ENCODE results near the gene INSIG2.

DNA sequence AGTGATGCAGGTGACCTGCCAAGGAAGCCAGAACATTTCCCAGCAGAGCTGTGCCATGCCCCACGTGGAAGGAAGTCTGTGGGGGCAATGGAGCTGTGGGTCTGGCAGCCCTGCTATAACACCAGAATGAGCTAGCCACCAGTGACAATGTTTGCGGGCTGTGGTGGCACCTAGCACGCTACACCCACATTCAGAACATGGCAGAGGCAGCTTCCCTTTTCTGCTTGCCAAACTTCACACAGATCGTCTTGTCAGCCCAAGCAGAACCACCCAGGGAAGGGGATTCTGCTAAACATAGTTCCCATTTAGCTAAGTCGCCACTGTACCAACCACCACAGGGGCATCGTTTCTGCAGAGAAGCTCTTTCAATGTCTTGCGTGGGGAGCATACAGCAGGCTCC lies 47.4 kb upstream of the INSIG2 start:
- TF ChIP-seq, protein P1, sequence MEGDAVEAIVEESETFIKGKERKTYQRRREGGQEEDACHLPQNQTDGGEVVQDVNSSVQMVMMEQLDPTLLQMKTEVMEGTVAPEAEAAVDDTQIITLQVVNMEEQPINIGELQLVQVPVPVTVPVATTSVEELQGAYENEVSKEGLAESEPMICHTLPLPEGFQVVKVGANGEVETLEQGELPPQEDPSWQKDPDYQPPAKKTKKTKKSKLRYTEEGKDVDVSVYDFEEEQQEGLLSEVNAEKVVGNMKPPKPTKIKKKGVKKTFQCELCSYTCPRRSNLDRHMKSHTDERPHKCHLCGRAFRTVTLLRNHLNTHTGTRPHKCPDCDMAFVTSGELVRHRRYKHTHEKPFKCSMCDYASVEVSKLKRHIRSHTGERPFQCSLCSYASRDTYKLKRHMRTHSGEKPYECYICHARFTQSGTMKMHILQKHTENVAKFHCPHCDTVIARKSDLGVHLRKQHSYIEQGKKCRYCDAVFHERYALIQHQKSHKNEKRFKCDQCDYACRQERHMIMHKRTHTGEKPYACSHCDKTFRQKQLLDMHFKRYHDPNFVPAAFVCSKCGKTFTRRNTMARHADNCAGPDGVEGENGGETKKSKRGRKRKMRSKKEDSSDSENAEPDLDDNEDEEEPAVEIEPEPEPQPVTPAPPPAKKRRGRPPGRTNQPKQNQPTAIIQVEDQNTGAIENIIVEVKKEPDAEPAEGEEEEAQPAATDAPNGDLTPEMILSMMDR (IDR thresholded peaks at IDR 0.05; ENCODE audit: poor library complexity) = no peak
- no peak for TF ChIP-seq EZH2 (IDR thresholded peaks at IDR 0.05; ENCODE audit: borderline replicate concordance)

All from hepatocyte (in vitro differentiated cells).